ENCODE results near the gene HIF1A.

- TF ChIP-seq CTCF (IDR thresholded peaks at IDR 0.05) (no peak), EZH2 (IDR thresholded peaks at IDR 0.05; ENCODE audit: borderline replicate concordance, insufficient read depth, low read depth, low read length, poor library complexity, severe bottlenecking) (no peak)
These were observed 74.6 kb downstream of the HIF1A start for GRCh38 chr14:61769893-61770292.

Measured in B cell (primary cell).